BJ (cell line): ENCODE results near the gene SLC19A2. TPM values are rescaled to one million over a fixed set of nuclear protein-coding genes. Genes with fewer than 3 reads are reported as not detected.
"Not testable (repeated sequence)": the region's sequence is repeated elsewhere in the genome, so short reads cannot be mapped to it uniquely, and the experiment has no call there.

Source experiments
- CTCF ChIA-PET: fragments of 350-600 bp; formaldehyde crosslinking; extraction: SDS; loops from one replicate; lab custom pipeline; 2021; ENCODE audit warnings: antibody characterized with exemption, inconsistent platforms; lab: Yijun Ruan, JAX
- POLR2A ChIA-PET: fragments of 300-600 bp; sonication (Branson Sonifier 250); formaldehyde crosslinking; extraction: SDS; loops from one replicate; lab custom pipeline; 2021; ENCODE audit warnings: antibody characterized with exemption; lab: Charles Lee
- DNase-seq: peaks from one replicate; pipeline ENCODE4 v3.0.0-alpha.2; 2011; ENCODE audit warnings: low read depth
- H3K27me3 ChIP-seq: 2 replicates; pipeline ENCODE4 v1.6.0; 2011; ENCODE audit warnings: low read length; ENCODE audit not compliant: control insufficient read depth, insufficient read depth
- H3K36me3 ChIP-seq: 2 replicates; pipeline ENCODE4 v1.5.1; 2011; ENCODE audit warnings: low read length; ENCODE audit not compliant: control insufficient read depth, insufficient read depth
- H3K4me3 ChIP-seq: 2 replicates; pipeline ENCODE4 v1.5.1; 2011; ENCODE audit warnings: low read depth, mild to moderate bottlenecking, control low read depth, low read length
- polyA plus RNA-seq: library from polyadenylated mRNA; depleted of rRNA; stranded (reverse); fragments of >200 nt; gene quantifications from 2 replicates; pipeline ENCODE4 v1.2.3, GENCODE V29; 2011
- TF ChIP-seq, protein P1 (sequence below): IDR thresholded peaks from 2 replicates; pipeline ENCODE4 v1.5.1; 2011; ENCODE audit warnings: low read depth, mild to moderate bottlenecking, control low read depth, inconsistent platforms, low read length, moderate library complexity; ENCODE audit not compliant: insufficient read depth

The SLC19A2 gene
- polyA plus RNA-seq, 1 experiment, result 3.3 TPM

DNA sequence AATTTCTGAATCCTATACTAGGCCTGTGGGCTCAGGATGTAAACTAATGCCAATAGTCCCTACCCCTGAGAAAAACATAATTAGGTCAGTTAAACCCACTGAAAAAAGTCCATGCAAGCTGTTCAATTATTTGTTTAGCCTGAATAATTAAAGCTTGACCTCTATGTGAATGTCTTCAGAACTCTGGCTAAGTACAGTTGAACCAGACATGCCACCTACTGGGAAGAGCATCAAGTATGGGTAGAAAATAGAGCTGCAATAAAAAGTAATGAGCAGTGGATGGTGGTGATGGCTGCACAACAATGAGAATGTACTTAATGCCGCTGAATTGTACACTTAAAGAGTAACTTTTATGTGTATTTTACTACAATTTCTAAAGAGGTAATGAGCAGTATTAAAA lies 23.6 kb upstream of the SLC19A2 start:
- no peaks in the 10 kb centered on the region for H3K36me3 ChIP-seq
- H3K27me3 ChIP-seq, result no peaks in the 10 kb centered on the region
- H3K4me3 ChIP-seq, result no peak overlapping the region
- TF ChIP-seq, protein P1, sequence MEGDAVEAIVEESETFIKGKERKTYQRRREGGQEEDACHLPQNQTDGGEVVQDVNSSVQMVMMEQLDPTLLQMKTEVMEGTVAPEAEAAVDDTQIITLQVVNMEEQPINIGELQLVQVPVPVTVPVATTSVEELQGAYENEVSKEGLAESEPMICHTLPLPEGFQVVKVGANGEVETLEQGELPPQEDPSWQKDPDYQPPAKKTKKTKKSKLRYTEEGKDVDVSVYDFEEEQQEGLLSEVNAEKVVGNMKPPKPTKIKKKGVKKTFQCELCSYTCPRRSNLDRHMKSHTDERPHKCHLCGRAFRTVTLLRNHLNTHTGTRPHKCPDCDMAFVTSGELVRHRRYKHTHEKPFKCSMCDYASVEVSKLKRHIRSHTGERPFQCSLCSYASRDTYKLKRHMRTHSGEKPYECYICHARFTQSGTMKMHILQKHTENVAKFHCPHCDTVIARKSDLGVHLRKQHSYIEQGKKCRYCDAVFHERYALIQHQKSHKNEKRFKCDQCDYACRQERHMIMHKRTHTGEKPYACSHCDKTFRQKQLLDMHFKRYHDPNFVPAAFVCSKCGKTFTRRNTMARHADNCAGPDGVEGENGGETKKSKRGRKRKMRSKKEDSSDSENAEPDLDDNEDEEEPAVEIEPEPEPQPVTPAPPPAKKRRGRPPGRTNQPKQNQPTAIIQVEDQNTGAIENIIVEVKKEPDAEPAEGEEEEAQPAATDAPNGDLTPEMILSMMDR, result no peak
- ChIA-PET POLR2A (no interaction called here), CTCF (no interaction called here)
- DNase-seq, result no peak

DNA sequence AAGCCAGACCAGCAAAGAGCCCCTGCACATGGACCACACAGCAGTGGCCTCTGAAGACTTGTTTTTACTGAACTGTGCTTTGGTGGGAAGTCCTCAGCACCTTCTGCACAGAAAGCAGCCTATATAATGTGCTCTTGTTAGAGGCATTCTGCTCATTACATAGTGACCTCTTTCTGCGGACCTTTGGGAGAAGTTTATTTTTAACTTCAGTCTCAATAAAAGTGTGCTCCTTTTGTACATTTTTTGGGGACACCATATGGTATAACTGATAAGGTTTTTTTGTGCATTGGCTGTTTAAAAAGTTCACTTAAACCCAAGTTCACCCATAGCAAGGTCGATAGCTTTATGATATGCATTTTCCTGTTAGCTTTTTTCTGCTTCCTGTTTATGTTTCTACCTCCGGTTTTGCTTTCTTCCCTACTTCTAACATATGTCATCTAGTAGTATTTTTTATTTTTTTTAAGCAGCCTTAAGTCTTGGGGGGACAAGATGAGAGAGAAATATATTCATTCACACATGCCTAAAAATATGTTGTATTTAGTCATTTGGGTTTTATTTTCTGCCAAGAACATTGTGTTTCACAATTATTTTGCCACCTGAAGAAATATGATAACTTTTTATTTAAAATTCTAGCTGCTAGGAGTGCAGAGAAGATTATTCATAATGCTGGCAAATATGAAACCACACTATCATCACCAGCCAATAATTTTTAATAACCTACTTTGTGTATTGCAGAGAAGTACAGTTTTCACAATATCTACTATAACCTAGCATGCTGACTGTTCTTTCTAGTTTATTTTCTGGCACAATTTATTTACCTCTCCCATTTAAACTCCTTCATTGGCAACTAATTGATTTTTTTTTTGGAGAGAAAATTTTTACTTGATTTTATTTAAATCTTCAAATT lies 22.9 kb upstream of the SLC19A2 start:
- TF ChIP-seq, protein P1, result no peak
- DNase-seq, result no peak
- Histone ChIP-seq H3K36me3 (no peaks in the 10 kb centered on the region), H3K27me3 (no peaks in the 10 kb centered on the region), H3K4me3 (no peak overlapping the region)
- ChIA-PET POLR2A (no interaction called here), CTCF (interaction anchor here (0.6 kb wide), 1 partner anchor 609 kb away, joined by 3 read pairs; no protein-coding TSS in a partner anchor)

DNA sequence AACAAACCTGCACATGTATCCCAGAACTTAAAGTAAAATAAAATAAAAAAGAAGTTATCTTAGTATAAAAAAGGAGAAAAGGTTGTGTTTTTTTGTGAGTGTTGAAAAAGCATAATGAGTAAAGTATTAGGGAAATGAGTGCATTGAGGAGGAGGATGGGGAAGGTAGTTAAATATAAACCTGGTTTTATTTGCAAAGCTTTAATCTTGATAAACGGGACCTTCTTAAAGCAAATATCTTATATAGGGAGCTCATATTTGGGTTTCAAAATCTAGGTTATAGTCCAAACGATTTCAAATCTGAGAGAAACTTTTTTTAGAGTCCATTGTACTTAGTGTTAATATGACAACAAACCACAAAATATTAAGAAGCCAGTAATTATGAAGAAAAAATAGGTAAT lies 21.7 kb upstream of the SLC19A2 start:
- no peak overlapping the region for H3K4me3 ChIP-seq
- no peaks in the 10 kb centered on the region for H3K27me3 ChIP-seq
- CTCF ChIA-PET, result no interaction called here
- no peak for DNase-seq
- TF ChIP-seq, protein P1, result no peak
- POLR2A ChIA-PET, result no interaction called here
- H3K36me3 ChIP-seq, result no peaks in the 10 kb centered on the region

DNA sequence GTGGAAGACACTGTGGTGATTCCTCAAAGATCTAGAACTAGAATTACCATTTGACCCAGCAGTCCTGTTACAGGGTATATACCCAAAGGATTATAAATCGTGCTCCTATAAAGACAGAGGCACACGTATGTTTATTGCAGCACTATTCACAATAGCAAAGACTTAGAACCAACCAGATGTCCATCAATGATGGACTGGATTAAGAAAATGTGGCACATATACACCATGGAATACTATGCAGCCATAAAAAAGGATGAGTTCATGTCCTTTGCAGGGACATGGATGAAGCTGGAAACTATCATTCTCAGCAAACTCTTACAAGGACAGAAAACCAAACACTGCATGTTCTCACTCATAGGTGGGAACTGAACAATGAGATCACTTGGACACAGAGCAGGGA lies 17.9 kb upstream of the SLC19A2 start:
- POLR2A ChIA-PET, DNase-seq, H3K36me3 ChIP-seq, H3K27me3 ChIP-seq, H3K4me3 ChIP-seq: not testable (repeated sequence)
- CTCF ChIA-PET, result interaction anchor here (1.0 kb wide), 1 partner anchor 11 kb away, joined by 3 read pairs; no protein-coding TSS in a partner anchor

DNA sequence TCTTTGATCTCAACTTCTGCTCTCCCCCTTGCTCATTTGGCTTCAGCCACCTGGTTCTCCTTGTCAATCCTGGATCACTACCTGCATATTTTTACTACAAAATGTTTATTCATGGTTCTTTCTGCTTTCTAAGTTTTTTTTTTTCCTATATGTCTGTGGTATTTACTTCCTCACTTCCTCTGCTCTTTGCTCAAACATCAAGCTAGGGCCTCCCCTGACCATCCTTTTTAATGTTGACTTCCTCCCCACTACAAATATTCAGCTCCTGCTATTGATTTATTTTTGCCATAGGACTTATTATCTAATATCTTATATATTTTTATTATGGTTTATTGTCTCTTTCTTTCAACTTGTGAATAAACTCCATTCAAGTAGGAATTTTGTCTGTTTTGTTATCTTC lies 14.1 kb upstream of the SLC19A2 start:
- TF ChIP-seq, protein P1, result no peak
- H3K4me3 ChIP-seq, result no peak overlapping the region
- POLR2A ChIA-PET, result no interaction called here

More for the DNA sequence above, 14.1 kb upstream of the SLC19A2 start:
- Histone ChIP-seq H3K27me3 (no peaks in the 10 kb centered on the region), H3K36me3 (no peaks in the 10 kb centered on the region)
- no peak for DNase-seq
- CTCF ChIA-PET, result no interaction called here
